GM13977 (cell line): ENCODE measurements around the gene BABAM2.

Experiments
- DNase-seq: peaks from one replicate; pipeline ENCODE4 v3.0.0; 2012; ENCODE audit warnings: low spot score
- in situ Hi-C: fragments of 300-500 bp; cut with MboI; formaldehyde crosslinking; loops from one replicate; pipeline ENCODE4 v1.12.0; 2022; ENCODE audit warnings: low sequenced_read_pairs, low pct_unique_long_range_greater_than_20kb, mixed read lengths, inconsistent platforms; ENCODE audit not compliant: unreplicated experiment
- TF ChIP-seq, protein P1 (sequence below): IDR thresholded peaks from 2 replicates; pipeline ENCODE4 v1.5.1; 2012; ENCODE audit warnings: mild to moderate bottlenecking, control low read depth; ENCODE audit not compliant: insufficient read depth; ENCODE audit errors: extremely low read depth, missing control alignments

Gene BABAM2

DNA sequence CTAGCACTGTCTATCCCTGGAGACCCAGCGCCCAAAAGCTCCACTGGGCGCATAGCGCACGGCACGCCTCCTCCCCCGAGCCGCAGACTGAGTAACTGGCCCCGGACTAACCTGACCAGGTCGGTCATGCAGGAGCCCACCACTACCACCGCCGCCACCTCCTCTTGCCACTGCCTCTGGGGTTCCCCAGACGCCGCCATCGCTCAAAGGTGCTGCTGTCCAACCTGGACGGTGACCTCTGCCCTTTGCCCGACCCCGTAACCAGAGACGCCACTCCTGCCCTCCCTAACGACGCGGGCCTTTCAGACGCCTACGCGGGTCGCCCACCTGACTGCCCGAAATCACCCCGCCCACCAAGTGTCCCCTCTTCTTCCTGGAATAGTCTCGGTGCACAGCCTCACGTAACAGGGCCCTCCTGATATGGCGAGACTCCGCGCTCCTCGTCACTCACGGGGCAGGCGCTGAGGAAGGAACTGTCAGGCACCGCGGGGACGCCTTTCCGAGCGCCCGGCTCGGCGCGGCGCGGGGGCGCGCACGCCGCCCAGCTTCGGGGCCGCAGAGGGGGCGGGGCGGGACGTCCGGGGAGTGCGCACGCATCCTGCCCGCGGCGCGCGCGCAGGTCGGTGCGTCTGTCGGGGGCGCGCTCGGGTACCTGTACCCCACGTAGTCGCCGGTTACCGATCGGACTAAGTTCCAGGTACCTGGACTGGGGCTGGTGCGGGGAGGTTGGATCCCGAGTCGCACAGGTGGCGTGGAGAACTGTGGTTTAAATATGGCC lies at the start of gene BABAM2, which contains the start of gene RBKS:
BABAM2 (plus strand) TSS at position 584 of the 778 bp plus-strand sequence. CDS start 3,828 bp downstream, outside the sequence.
RBKS (minus strand) TSS at position 242 of the 778 bp plus-strand sequence; CDS start at position 200, 42 bp downstream.
- TF ChIP-seq, protein P1, sequence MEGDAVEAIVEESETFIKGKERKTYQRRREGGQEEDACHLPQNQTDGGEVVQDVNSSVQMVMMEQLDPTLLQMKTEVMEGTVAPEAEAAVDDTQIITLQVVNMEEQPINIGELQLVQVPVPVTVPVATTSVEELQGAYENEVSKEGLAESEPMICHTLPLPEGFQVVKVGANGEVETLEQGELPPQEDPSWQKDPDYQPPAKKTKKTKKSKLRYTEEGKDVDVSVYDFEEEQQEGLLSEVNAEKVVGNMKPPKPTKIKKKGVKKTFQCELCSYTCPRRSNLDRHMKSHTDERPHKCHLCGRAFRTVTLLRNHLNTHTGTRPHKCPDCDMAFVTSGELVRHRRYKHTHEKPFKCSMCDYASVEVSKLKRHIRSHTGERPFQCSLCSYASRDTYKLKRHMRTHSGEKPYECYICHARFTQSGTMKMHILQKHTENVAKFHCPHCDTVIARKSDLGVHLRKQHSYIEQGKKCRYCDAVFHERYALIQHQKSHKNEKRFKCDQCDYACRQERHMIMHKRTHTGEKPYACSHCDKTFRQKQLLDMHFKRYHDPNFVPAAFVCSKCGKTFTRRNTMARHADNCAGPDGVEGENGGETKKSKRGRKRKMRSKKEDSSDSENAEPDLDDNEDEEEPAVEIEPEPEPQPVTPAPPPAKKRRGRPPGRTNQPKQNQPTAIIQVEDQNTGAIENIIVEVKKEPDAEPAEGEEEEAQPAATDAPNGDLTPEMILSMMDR: no peak
- in situ Hi-C loops: no loop called here
- peak; percentile 94 for DNase-seq

DNA sequence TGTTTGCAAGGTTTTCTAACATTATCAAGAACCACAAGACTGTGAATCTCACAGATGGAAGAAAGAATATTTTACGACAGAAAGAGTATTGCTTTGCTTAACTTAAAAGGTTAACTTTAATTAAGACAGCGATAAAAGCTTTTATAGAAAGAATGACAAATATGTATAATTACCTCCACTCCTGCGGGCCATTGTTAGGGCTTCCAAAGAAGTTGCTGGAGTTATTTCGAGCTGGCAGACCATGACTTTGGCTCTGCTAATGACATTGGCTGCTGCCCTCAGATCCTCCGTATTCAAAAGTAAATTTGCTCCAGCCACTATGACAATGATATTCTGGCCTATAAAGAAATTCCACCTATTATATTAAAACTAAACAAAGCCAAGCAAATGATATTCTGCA lies 47.6 kb upstream of the BABAM2 start:
- TF ChIP-seq, protein P1: no peak
- DNase-seq: no peak
- in situ Hi-C loops: no loop called here

DNA sequence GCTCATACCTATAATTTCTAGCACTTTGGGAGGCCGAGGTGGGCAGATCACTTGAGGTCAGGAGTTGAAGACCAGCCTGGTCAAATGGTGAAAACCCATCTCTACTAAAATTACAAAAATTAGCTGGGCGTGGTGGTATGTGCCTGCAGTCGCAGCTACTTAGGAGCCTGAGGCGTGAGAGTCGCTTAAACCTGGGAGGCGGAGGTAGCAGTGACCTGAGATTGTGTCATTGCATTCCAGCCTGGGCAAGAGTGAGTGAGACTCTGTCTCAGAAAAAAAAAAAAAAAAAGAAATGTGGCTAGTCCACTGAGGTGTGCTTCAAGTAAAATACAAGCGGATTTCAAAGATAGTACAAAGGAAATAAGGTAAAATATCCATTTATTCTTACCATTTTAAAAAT lies 46.5 kb upstream of the BABAM2 start:
- TF ChIP-seq, protein P1: no peak
- in situ Hi-C loops: no loop called here
- DNase-seq: no peak

GRCh38 chr2:27844821-27845255 lies 45.7 kb upstream of the BABAM2 start:
- in situ Hi-C loops: no loop called here
- no peak for DNase-seq

DNA sequence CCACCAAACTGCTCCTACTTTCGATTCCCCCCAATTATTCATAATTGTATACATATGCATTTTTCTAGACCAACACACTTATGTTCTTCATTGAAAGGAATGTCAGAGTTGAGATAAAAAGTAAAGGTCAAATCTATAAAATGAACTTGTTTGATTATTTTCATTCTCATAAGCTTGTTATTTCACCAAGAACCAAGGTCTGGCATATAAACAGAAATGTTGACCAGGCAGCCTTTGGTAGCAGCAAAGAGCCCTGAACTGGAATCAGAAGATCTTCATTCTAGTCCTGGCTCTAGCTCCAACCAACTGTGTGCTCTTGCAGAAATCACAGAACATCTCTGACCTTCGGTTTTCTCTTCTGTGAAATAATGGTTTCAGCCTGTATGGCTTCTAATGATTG lies 43.2 kb upstream of the BABAM2 start:
- in situ Hi-C loops: no loop called here
- no peak for DNase-seq
- TF ChIP-seq, protein P1: no peak

More at GRCh38 chr2:27844821-27845255, 45.7 kb upstream of the BABAM2 start:
- TF ChIP-seq, protein P1: no peak

- in situ Hi-C loops: no loop called here
- TF ChIP-seq, protein P1: no peak
- no peak for DNase-seq
Observed at GRCh38 chr2:27849558-27850205, 40.8 kb upstream of the BABAM2 start.
